ENCODE results near the gene SLC38A1.

The SLC38A1 gene

GRCh38 chr12:46136249-46136648 lies 132.6 kb downstream of the SLC38A1 start:
- H3K4me1 Mint-ChIP-seq (ENCODE audit: low read depth): no peaks in the 10 kb centered on the region
- H3K27ac Mint-ChIP-seq: no peak overlapping the region
- H3K4me3 Mint-ChIP-seq: no peak overlapping the region
- H3K9me3 Mint-ChIP-seq (ENCODE audit: low read depth): no peaks in the 10 kb centered on the region
- peaks cover 4% of the 10 kb centered on the region for H3K27me3 Mint-ChIP-seq
- no peaks in the 10 kb centered on the region for H3K36me3 Mint-ChIP-seq

GRCh38 chr12:46135750-46136149 lies 133.1 kb downstream of the SLC38A1 start:
- Mint-ChIP-seq H3K4me1 (ENCODE audit: low read depth) (no peaks in the 10 kb centered on the region), H3K4me3 (no peak overlapping the region), H3K9me3 (ENCODE audit: low read depth) (no peaks in the 10 kb centered on the region), H3K36me3 (no peaks in the 10 kb centered on the region), H3K27me3 (peaks cover 4% of the 10 kb centered on the region), H3K27ac (no peak overlapping the region)

GRCh38 chr12:46134852-46135251 lies 134.0 kb downstream of the SLC38A1 start:
- peaks cover 4% of the 10 kb centered on the region for H3K27me3 Mint-ChIP-seq
- H3K27ac Mint-ChIP-seq: no peak overlapping the region
- H3K4me1 Mint-ChIP-seq (ENCODE audit: low read depth): no peaks in the 10 kb centered on the region
- no peaks in the 10 kb centered on the region for H3K36me3 Mint-ChIP-seq
- no peak overlapping the region for H3K4me3 Mint-ChIP-seq
- no peaks in the 10 kb centered on the region for H3K9me3 Mint-ChIP-seq (ENCODE audit: low read depth)

GRCh38 chr12:46134205-46134811 lies 134.5 kb downstream of the SLC38A1 start:
- H3K27ac Mint-ChIP-seq: no peak overlapping the region
- no peaks in the 10 kb centered on the region for H3K9me3 Mint-ChIP-seq (ENCODE audit: low read depth)
- peaks cover 4% of the 10 kb centered on the region for H3K27me3 Mint-ChIP-seq
- H3K4me3 Mint-ChIP-seq: no peak overlapping the region
- no peaks in the 10 kb centered on the region for H3K36me3 Mint-ChIP-seq
- no peaks in the 10 kb centered on the region for H3K4me1 Mint-ChIP-seq (ENCODE audit: low read depth)

- Mint-ChIP-seq H3K27me3 (peaks cover 4% of the 10 kb centered on the region), H3K4me3 (no peak overlapping the region), H3K36me3 (no peaks in the 10 kb centered on the region), H3K4me1 (ENCODE audit: low read depth) (no peaks in the 10 kb centered on the region), H3K9me3 (ENCODE audit: low read depth) (no peaks in the 10 kb centered on the region), H3K27ac (no peak overlapping the region)
These were observed 135.1 kb downstream of the SLC38A1 start for GRCh38 chr12:46133751-46134150.

Measured in activated naive CD8-positive, alpha-beta T cell (primary cell).